Measurements from ENCODE around the gene MSRB3. TPM values are rescaled to one million over a fixed set of nuclear protein-coding genes. Genes with fewer than 3 reads are reported as not detected.

MSRB3 gene
- total RNA-seq, 2 donors from 2014 or later, result 1.2 to 2.1 TPM

- Mint-ChIP-seq H3K36me3 (ENCODE audit: low read depth) (no peaks in the 10 kb centered on the region), H3K4me3 (no peak overlapping the region), H3K4me1 (no peaks in the 10 kb centered on the region), H3K27ac (no peak overlapping the region), H3K27me3 (ENCODE audit: insufficient read depth) (peaks cover 2% of the 10 kb centered on the region), H3K9me3 (no peaks in the 10 kb centered on the region)
- WGBS, 2 experiments (ENCODE audit: insufficient coverage in 1 of 2, insufficient read length in 1 of 2), result 80 to 100% methylated on average over 1 of the region's 1 CpG
- no peak for DNase-seq
- Histone ChIP-seq H3K36me3 (ENCODE audit: control insufficient read depth, insufficient read depth, low read length) (no peaks in the 10 kb centered on the region), H3K4me3 (ENCODE audit: low read length) (no peak overlapping the region), H3K27me3 (ENCODE audit: control insufficient read depth, insufficient read depth, low read length, poor library complexity, severe bottlenecking) (no peaks in the 10 kb centered on the region), H3K9ac (ENCODE audit: extremely low read depth, low read length, poor library complexity, severe bottlenecking) (no peak overlapping the region), H3K27ac (ENCODE audit: low read depth, low read length) (no peak overlapping the region), H3K9me3 (ENCODE audit: control insufficient read depth, low read length) (no peaks in the 10 kb centered on the region), H3K4me1 (ENCODE audit: control insufficient read depth, insufficient read depth, low read length) (no peaks in the 10 kb centered on the region)
- no peak for TF ChIP-seq CTCF (conservative IDR thresholded peaks at IDR 0.05)
Observed at GRCh38 chr12:65293735-65294134, 15.3 kb downstream of the MSRB3 start.

- no peak for DNase-seq
- Histone ChIP-seq H3K4me1 (ENCODE audit: control insufficient read depth, insufficient read depth, low read length) (no peaks in the 10 kb centered on the region), H3K27me3 (ENCODE audit: control insufficient read depth, insufficient read depth, low read length, poor library complexity, severe bottlenecking) (no peaks in the 10 kb centered on the region), H3K27ac (ENCODE audit: low read depth, low read length) (no peak overlapping the region), H3K36me3 (ENCODE audit: control insufficient read depth, insufficient read depth, low read length) (no peaks in the 10 kb centered on the region), H3K4me3 (ENCODE audit: low read length) (no peak overlapping the region), H3K9me3 (ENCODE audit: control insufficient read depth, low read length) (no peaks in the 10 kb centered on the region), H3K9ac (ENCODE audit: extremely low read depth, low read length, poor library complexity, severe bottlenecking) (no peak overlapping the region)
- no peaks in the 10 kb centered on the region for H3K4me1 Mint-ChIP-seq
- WGBS, 2 experiments (ENCODE audit: insufficient coverage in 1 of 2, insufficient read length in 1 of 2), result 90 to 96% methylated on average over 2 to 4 of the region's 4 CpGs
- no peaks in the 10 kb centered on the region for H3K36me3 Mint-ChIP-seq (ENCODE audit: low read depth)
- no peak for TF ChIP-seq CTCF (conservative IDR thresholded peaks at IDR 0.05)
- H3K27me3 Mint-ChIP-seq (ENCODE audit: insufficient read depth), result peaks cover 2% of the 10 kb centered on the region
- H3K4me3 Mint-ChIP-seq, result no peak overlapping the region
- H3K9me3 Mint-ChIP-seq, result no peaks in the 10 kb centered on the region
- no peak overlapping the region for H3K27ac Mint-ChIP-seq
Observed at GRCh38 chr12:65294641-65295262, 16.3 kb downstream of the MSRB3 start.

- H3K4me3 Mint-ChIP-seq, result no peak overlapping the region
Observed at GRCh38 chr12:65296508-65297265, 18.2 kb downstream of the MSRB3 start.

More at GRCh38 chr12:65296508-65297265, 18.2 kb downstream of the MSRB3 start:
- Histone ChIP-seq H3K9ac (ENCODE audit: extremely low read depth, low read length, poor library complexity, severe bottlenecking) (no peak overlapping the region), H3K4me1 (ENCODE audit: control insufficient read depth, insufficient read depth, low read length) (no peaks in the 10 kb centered on the region), H3K4me3 (ENCODE audit: low read length) (no peak overlapping the region), H3K27me3 (ENCODE audit: control insufficient read depth, insufficient read depth, low read length, poor library complexity, severe bottlenecking) (no peaks in the 10 kb centered on the region), H3K36me3 (ENCODE audit: control insufficient read depth, insufficient read depth, low read length) (no peaks in the 10 kb centered on the region), H3K27ac (ENCODE audit: low read depth, low read length) (no peak overlapping the region), H3K9me3 (ENCODE audit: control insufficient read depth, low read length) (no peaks in the 10 kb centered on the region)
- H3K4me1 Mint-ChIP-seq, result no peaks in the 10 kb centered on the region
- H3K36me3 Mint-ChIP-seq (ENCODE audit: low read depth), result no peaks in the 10 kb centered on the region
- no peak for DNase-seq
- no peaks in the 10 kb centered on the region for H3K9me3 Mint-ChIP-seq
- TF ChIP-seq CTCF (conservative IDR thresholded peaks at IDR 0.05), result no peak
- 94 to 100% methylated on average over 1 of the region's 1 CpG for WGBS, 2 experiments (ENCODE audit: insufficient coverage in 1 of 2, insufficient read length in 1 of 2)
- H3K27me3 Mint-ChIP-seq (ENCODE audit: insufficient read depth), result peaks cover 2% of the 10 kb centered on the region
- no peak overlapping the region for H3K27ac Mint-ChIP-seq

All from endodermal cell (in vitro differentiated cells).